Measurements from ENCODE around the gene H2BW1.
"Not testable (repeated sequence)": the region's sequence is repeated elsewhere in the genome, so short reads cannot be mapped to it uniquely, and the experiment has no call there.

H2BW1 gene, protein sequence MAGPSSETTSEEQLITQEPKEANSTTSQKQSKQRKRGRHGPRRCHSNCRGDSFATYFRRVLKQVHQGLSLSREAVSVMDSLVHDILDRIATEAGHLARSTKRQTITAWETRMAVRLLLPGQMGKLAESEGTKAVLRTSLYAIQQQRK

DNA sequence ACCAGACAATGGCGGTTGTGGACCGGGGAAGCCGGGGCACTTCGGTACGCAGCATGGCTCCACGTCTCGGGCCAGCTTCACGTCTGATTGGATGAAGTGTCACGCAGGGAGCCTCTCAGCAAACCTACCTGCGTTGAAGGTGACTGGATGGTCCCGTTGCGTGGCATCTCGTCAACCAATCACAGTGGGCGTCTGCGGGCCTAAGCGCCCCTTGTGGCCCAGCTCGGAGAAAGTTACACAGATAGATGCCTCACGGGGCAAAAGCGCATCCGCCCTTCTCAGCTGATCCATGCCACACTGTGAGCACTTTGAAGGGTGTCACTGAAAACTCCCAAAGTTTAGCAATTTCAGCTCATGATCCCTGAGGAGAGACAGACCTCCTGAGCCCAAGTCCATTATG, at the start of gene H2BW1:
Gene H2BW1, minus strand, starts transcription at position 103 of the 400 bp plus-strand sequence. CDS start 132 bp downstream, outside the sequence.
- no peak for DNase-seq

DNA sequence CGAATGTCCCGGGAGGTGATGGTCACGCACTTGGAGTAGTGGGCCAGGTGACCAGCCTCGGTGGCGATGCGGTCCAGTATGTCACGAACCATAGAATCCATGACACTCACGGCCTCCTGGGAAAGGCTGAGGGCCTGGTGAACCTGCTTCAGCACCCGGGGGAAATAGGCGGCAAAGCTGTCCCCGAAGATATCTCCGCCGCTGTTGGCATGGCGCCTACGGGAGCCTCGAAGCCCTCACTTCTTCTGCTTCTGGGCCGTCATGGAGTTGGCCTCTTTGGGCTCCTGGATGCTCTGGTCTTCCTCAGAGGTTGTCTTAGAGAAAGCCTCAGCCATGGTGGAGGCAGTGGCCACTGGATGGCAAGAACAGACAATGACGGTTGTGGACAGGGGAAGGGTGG, 49.1 kb upstream of the H2BW1 start:
- DNase-seq, result not testable (repeated sequence)

DNA sequence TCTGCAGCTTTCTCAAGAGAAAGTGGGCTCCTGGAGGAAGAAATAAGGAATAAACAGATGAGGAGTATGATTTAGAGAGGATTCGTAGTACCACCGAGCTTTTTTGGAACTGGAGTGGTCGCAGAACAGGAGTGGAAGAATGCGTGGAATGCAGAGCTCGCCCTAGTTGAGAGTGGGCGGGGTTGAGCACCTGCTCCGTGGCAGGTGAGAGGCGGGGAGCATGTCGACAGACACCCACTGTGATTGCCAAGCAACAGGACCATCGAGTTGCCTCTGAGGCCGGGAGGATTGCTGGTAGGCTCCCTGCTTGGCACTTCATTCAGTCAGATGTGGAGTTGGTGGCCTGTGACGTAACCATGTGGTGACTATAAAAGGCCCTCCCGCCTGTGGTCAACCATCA, 41.4 kb upstream of the H2BW1 start:
- DNase-seq, result not testable (repeated sequence)

DNA sequence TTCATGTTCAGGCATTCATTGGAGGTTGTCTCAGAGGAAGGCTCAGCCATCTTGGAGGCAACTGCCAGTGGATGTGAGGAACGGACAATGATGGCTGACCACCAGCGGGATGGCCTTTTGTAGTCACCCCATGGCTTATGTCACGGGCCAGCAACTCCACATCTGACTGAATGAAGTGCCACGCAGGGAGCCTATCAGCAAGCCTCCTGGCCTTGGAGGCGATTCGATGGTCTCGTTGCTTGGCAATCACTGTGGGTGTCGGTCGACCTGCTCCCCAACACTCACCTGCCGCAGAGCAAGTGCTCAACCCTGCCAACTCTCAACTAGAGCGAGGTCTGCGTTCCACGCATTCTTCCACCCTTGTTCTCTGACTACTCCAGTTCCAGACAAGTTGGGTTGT, 33.7 kb upstream of the H2BW1 start:
- no peak for DNase-seq

DNA sequence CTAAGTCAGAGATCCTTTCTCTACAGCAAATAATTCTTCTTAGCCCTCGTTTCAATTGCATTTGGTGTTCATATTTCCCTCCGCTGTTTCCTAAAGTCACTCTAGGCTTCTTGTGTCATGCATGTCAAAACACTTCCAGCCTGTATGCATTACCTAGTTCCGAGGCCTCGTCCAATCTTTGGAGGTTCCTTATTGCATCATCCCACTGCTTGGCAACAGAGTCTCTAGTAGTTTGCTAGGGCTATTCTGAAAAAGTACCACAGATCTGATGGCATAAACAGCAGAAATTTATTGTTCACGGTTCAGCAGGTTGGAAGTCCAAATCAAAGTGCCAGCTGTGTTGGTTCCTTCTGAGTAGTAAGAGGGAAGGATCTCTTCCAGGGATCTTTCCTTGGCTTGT, 32.1 kb upstream of the H2BW1 start:
- no peak for DNase-seq

DNA sequence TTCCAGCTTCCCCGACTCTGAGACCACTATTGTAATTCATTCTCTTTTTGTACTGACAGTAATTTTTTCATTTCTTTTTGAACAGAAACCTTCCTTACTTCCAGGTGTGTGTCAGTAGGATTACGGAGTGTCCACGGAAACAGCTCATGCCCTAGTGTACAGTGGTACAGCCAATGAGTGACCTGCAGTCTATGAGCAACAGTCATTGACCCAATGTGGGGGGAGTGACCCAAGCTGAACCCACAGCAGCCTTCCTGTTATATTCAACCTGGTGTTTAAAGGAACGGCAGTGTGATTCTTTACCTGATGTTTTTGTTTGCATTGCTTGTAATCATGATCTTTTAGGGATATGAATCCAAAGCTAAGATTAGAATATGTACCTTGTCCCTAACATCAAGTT, 27.5 kb upstream of the H2BW1 start:
- DNase-seq, result no peak

DNA sequence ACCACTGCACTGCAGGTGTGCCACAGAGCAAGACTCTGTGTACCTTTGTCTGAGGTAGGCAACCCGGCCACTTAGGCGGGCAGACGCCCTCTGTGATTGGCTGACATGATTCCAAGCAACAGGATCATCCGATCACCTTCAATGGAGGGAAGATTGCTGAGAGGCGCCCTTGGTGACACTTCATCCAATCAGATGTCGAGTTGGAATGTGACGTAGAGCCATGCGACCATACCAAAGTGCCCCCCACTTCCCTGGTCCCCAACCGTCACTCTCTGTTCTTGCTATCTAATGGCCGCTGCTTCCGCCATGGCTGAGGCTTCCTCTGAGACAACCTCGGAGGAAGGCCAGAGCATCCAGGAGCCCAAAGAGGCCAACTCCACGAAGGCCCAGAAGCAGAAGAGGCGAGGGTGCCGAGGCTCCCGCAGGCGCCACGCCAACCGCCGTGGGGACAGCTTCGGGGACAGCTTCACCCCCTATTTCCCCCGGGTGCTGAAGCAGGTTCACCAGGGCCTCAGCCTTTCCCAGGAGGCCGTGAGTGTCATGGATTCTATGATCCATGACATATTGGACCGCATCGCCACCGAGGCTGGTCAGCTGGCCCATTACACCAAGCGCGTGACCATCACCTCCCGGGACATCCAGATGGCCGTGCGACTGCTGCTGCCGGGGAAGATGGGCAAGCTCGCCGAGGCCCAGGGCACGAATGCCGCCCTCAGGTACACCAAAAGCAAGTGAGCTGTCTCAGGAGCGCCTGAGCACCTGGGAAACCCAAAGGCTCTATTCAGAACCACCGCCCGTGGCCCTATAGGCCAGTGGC, 26.4 kb upstream of the H2BW1 start, which contains the start of gene H2BW2:
Gene H2BW2, plus strand, starts transcription at position 268 of the 817 bp plus-strand sequence. Its CDS starts 39 bp downstream, at position 307.
- no peak for DNase-seq

DNA sequence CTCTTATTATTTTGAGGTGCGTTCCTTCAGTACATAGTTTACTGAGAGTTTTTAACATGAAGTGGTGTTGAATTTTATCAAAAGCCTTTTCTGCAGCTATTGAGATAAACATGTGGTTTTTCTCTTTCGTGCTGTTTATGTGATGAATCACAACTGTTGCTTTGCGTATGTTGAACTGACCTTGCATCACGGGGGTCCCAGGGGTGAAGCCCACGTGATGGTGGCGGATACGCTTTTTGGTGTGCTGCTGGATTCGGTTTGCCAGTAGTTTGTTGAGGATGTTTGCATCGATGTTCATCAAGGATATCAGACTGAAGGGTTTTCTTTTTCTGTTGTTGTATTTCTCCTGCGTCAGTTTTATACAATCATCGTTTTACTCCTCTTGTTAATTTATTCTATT, 4.6 kb upstream of the H2BW1 start:
- DNase-seq, result no peak

DNA sequence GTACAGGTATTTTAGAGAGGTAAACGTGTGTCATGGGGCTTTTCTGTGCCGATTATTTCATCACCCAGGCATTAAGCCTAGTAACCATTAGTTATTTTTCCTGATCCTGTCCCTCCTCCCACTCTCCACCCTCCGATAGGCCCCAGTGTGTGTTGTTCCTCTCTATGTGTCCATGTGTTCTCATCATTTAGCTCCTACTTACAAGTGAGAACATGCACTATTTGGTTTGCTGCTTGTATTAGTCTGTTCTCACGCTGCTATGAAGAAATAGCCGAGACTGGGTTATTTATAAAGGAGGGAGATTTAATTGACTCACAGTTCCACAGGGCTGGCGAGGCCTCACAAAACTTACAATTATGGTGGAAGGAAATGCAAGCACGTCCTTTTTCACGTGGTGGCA, 2.1 kb upstream of the H2BW1 start:
- not testable (repeated sequence) for DNase-seq

DNA sequence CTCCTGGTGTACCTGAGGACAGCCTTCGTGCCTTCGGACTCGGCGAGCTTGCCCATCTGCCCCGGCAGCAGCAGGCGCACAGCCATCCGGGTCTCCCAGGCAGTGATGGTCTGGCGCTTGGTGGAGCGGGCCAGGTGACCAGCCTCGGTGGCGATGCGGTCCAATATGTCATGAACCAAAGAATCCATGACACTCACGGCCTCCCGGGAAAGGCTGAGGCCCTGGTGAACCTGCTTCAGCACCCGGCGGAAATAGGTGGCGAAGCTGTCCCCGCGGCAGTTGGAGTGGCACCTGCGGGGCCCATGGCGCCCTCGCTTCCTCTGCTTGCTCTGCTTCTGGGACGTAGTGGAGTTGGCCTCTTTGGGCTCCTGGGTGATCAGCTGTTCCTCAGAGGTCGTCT, 350 bp downstream of the H2BW1 start:
- no peak for DNase-seq

DNA sequence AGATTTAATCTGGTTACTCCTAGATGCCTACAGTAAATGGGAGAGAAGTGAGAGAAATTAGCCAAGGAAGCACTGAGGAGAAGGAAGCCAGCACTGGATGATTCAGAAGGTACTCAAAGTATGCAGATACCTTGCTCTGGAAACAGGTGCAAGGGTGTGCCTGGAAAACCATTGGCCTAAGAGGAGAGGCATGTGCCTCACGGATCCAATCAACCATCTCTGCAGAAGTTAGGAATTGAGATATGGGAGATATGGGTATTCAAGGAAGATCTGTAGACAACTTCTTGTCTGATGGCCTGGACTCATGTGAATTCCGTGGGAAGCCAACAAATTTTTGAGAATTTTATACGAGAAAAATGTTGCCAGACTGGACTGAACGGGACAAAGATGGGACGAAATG, 4.7 kb downstream of the H2BW1 start:
- no peak for DNase-seq

DNA sequence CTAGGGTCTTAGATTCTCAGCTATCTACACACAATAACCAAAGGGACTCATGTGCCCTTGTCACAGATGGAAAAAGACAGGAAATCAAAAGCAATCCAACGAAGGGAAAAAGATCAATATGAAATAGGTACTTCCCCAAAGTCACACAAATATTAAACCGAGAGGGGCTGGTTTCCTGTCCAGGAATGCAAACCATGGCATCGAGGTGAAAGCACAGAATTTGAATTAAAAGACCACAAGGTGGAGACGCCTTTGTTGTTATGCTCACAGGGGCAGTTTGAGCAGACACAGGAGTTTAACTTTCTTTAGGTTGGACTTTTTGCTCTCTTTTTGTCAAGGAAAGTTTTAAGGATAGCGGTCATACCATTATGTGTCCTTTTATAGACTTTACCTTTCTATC, 14.3 kb downstream of the H2BW1 start:
- no peak for DNase-seq

DNA sequence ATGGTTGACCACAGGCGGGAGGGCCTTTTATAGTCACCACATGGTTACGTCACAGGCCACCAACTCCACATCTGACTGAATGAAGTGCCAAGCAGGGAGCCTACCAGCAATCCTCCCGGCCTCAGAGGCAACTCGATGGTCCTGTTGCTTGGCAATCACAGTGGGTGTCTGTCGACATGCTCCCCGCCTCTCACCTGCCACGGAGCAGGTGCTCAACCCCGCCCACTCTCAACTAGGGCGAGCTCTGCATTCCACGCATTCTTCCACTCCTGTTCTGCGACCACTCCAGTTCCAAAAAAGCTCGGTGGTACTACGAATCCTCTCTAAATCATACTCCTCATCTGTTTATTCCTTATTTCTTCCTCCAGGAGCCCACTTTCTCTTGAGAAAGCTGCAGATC, 30.0 kb downstream of the H2BW1 start:
- DNase-seq, result not testable (repeated sequence)

DNA sequence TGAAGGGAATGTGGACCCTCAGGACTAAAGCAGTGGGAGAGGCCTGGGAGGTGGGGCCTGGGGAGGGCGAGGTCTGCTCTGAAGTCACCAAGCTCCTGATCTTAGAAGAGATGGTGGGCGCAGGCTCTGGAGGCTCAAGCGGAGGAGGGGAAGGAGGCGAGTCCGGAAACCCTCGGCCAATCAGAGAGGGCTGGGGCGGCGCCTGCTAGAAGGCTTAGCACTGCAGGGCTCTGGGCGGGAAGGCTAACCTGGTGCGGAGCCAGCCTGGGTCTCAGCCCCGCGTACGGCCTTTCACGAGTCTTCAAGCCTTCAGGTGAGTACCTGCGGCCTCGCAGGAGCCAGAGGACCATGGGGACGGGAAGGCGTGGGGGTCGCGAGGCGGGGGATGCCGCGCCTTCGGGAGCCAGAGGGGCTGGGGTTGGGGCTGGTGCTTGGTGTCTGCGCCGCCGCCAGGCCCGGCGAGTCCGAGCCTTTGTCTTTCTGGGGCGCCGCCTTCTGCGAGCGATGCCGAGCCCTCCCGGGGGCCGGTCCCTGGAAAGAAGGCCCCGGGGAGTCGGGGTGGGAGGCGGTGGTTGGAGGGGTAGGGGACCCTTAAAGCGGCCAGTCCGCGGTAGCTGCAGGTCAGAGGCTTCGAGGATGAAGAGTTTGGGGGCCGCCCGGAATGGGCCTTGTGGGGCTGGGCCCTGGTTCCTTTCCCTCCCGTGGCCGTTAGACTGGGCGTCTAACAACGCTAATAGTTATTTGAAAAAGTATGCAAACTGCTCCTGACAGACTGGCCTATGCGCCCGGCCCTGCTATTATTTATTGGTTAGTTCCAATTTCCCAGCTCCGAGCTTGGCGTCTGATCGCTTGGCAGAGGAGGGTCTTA, 50.9 kb downstream of the H2BW1 start, which contains the start of gene TMSB15B:
Gene TMSB15B, plus strand, starts transcription at position 217 of the 868 bp plus-strand sequence.
- DNase-seq, result not testable (repeated sequence)
